ENCODE measurements around the gene TIMP2.

DNA sequence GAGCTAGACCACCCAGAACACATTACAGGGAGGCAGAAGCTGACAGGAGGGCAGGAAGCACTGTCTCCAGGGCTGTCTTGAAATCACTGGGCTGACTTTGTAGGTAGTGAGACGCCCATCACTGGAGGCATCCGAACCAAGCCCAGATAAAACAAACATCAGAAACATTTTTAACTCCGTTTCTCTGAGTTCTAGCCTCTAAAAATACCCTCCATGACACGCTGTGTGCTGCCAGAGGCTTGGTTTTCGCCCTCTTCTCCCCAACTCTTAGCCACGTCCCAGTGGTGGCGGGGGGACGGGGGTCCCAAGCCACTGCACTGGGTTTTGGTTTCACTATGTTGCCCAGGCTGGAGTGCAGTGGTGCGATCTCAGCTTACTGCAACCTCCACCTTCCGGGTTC, 23.4 kb downstream of the TIMP2 start:
- no peak for TF ChIP-seq STAT1 (IDR thresholded peaks at IDR 0.05; ENCODE audit: unreplicated experiment)
- TF ChIP-seq CTCF (conservative IDR thresholded peaks at IDR 0.05; ENCODE audit: low read depth in 2 of 2) = no peak

Data from GM23338 (cell line).